Left ventricle myocardium inferior (tissue), 1 donor: ENCODE measurements around the gene THY1. TPM values are rescaled to one million over a fixed set of nuclear protein-coding genes. Genes with fewer than 3 reads are reported as not detected.

Experiments
- DNase-seq: peaks from one replicate; pipeline ENCODE4 v3.0.0-alpha.2; 2020
- H3K27ac ChIP-seq: fragments of 200-600 bp; replicated peaks from 2 replicates; pipeline ENCODE4 v1.8.0; 2021
- H3K27me3 ChIP-seq: fragments of 200-600 bp; 2 replicates; pipeline ENCODE4 v1.8.0; 2021; ENCODE audit warnings: low read depth
- H3K36me3 ChIP-seq: fragments of 200-600 bp; 2 replicates; pipeline ENCODE4 v1.8.0; 2021
- H3K4me1 ChIP-seq: fragments of 200-600 bp; 2 replicates; pipeline ENCODE4 v1.8.0; 2021
- H3K4me3 ChIP-seq: fragments of 200-600 bp; 2 replicates; pipeline ENCODE4 v1.8.0; 2021; ENCODE audit warnings: mild to moderate bottlenecking, moderate library complexity
- H3K9me3 ChIP-seq: fragments of 200-600 bp; replicated peaks from 2 replicates; pipeline ENCODE4 v1.8.0; 2021
- intact Hi-C: fragments of 100-400 bp; cut with micrococcal nuclease; formaldehyde crosslinking; loops from one replicate; pipeline ENCODE4 v1.11.0; 2022
- total RNA-seq: library from RNA; stranded (reverse); fragmentation: NEBNext Ultra II Directional; extraction: Animal tissue kit (Norgen Biotek cat#: 25700); gene quantifications from one replicate; pipeline ENCODE4 v1.2.1, GENCODE V29; 2021
- TF ChIP-seq, protein P1 (sequence below): fragments of 200-600 bp; IDR thresholded peaks from 2 replicates; pipeline ENCODE4 v1.8.0; 2021; ENCODE audit warnings: antibody characterized with exemption, mild to moderate bottlenecking, borderline replicate concordance
- donor health status: DM: no; HTN: yes; CAD: no; lungs with severe emphysema.

THY1 gene
- total RNA-seq, 1 donor from 2014 or later = 0.91 TPM

DNA sequence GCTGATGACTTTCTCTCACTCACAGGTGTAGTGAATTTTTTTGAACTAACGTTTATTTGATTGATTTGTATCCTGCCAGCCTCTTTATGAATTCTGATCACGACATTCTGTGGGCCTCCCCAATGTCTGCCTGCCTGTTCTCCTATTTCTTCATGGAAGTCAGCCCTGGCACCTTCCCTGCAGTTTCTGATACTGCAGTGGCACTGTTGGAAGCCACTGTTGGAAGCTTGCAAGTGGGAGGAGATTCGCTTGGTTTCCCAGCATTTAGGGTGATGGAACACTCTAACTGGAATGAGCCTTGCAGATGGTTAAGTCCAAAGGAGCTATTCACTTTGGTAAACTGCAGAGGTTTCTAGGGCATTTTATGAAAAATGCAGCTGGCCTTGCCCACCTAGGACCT lies 1.3 kb upstream of the THY1 start:
- intact Hi-C loops = no loop called here
- peaks cover 5% of the 10 kb centered on the region for H3K9me3 ChIP-seq

DNA sequence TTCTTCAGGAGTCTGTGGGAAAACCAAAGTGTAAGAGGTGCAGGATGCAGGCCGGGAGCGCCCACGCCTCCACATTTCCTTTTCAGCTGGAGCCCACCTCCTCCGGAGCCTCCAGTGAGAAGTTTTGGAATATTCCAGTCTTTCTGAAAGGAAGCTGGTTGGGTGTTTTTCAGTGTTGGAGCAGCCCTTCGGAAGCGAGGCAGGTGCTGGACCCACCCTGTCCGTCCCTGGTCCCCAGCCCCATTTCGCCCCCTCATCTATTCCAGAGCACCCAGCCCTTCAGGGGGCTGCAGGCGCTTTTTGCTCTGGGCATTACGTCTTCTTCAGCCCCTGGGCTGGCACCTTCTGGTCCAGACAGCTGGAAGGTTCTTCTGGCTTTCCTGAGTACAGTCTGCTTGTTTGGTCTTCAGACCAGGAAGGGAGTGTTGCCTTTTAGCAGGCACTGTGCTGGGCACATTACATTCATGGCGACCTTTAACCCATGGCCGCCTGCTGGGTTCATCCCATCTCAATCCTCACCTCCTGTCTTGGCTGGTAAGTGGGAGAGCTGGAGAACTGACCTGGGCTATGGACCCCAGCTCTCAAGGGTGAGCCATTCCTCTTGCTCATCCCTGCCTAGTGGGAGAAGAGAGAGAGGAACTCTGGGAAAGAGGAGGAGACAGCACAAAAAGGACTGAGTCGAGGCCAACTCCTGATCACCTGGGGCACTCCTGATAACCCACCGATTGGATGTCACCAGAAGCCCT lies 710 bp upstream of the THY1 start:
- TF ChIP-seq, protein P1, sequence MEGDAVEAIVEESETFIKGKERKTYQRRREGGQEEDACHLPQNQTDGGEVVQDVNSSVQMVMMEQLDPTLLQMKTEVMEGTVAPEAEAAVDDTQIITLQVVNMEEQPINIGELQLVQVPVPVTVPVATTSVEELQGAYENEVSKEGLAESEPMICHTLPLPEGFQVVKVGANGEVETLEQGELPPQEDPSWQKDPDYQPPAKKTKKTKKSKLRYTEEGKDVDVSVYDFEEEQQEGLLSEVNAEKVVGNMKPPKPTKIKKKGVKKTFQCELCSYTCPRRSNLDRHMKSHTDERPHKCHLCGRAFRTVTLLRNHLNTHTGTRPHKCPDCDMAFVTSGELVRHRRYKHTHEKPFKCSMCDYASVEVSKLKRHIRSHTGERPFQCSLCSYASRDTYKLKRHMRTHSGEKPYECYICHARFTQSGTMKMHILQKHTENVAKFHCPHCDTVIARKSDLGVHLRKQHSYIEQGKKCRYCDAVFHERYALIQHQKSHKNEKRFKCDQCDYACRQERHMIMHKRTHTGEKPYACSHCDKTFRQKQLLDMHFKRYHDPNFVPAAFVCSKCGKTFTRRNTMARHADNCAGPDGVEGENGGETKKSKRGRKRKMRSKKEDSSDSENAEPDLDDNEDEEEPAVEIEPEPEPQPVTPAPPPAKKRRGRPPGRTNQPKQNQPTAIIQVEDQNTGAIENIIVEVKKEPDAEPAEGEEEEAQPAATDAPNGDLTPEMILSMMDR = no peak
- peaks cover 25% of the 10 kb centered on the region for H3K4me1 ChIP-seq
- DNase-seq = no peak
- peaks cover 79% of the 10 kb centered on the region for H3K27me3 ChIP-seq
- intact Hi-C loops = no loop called here
- no peaks in the 10 kb centered on the region for H3K36me3 ChIP-seq
- H3K4me3 ChIP-seq = peak overlapping the region; percentile 62
- H3K27ac ChIP-seq = no peak overlapping the region
- no peaks in the 10 kb centered on the region for H3K9me3 ChIP-seq

More for the DNA sequence above, 1.3 kb upstream of the THY1 start:
- no peak overlapping the region for H3K27ac ChIP-seq
- TF ChIP-seq, protein P1 = no peak
- no peak overlapping the region for H3K4me3 ChIP-seq
- no peaks in the 10 kb centered on the region for H3K36me3 ChIP-seq
- peaks cover 79% of the 10 kb centered on the region for H3K27me3 ChIP-seq
- DNase-seq = no peak
- peaks cover 25% of the 10 kb centered on the region for H3K4me1 ChIP-seq

DNA sequence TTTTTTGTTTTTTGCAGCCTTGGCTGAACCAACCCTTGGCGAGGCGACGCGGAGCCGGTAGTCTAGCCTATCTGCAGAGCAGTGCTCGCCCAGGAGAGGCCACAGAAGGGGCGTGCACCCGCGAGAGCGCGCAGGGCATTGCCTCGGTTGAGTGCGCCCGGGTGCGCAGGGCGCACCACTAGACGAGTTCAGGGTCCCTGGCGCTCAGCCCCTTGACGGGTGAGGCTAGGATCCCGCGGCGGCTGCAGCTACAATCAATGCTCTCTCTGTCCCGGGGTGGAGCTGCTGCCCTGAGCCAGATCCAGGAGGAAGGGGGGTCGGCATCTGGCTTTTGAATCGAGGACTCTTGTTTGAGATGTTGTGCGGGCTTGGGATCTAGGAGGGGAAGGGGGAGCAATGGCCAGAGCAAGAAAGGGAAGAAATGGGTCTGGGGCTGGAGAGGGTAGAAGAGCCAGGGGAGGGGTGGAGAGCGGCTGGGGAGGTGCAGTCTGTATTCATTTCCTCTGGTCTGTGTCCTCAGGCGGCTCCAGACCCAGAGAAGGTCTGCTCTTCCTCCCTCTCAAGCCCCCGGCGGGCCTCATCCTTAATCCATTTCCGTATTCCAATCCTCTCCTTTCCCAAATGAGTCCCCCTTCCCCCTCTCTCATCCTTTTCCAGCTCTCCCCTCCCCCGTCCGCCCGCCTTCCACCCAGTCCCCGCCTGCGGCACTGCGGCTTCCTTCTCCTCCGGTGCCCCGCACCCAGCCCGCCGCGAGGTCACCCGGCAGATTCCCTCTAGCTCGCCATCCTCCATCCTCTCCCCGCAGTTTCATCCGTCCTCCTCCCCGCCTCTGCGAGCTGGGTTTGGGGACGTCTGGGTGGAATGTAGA lies 797 bp downstream of the THY1 start:
- H3K27ac ChIP-seq = no peak overlapping the region
- TF ChIP-seq, protein P1 = no peak
- no peaks in the 10 kb centered on the region for H3K9me3 ChIP-seq
- peak overlapping the region; percentile 62 for H3K4me3 ChIP-seq
- H3K4me1 ChIP-seq = peaks cover 25% of the 10 kb centered on the region
- H3K27me3 ChIP-seq = peaks cover 82% of the 10 kb centered on the region
- DNase-seq = no peak
- no peaks in the 10 kb centered on the region for H3K36me3 ChIP-seq
- intact Hi-C loops = no loop called here

DNA sequence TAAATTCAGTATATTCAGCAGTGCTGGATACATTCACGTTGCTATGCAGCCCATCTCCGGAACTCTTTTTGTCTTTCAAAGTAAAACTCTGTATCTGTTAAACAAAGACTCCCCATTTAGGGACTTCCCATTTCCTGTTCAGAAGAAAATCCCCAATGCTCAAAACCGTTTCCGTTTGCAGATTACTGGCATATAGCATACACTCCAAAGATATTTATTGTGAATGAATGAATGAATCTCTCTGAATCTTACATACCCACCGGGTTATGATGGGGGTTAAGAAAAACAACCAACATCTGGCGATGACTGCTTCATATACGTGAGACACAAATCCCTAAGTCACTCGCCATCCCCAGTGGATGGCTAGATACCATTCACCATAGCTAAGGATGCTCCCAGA lies 1.6 kb downstream of the THY1 start:
- no peak for DNase-seq
- no peaks in the 10 kb centered on the region for H3K9me3 ChIP-seq
- TF ChIP-seq, protein P1 = no peak
- intact Hi-C loops = no loop called here
- no peak overlapping the region for H3K27ac ChIP-seq
- H3K36me3 ChIP-seq = no peaks in the 10 kb centered on the region
- H3K4me3 ChIP-seq = peak overlapping the region; percentile 62
- H3K27me3 ChIP-seq = peaks cover 86% of the 10 kb centered on the region
- H3K4me1 ChIP-seq = peaks cover 25% of the 10 kb centered on the region

DNA sequence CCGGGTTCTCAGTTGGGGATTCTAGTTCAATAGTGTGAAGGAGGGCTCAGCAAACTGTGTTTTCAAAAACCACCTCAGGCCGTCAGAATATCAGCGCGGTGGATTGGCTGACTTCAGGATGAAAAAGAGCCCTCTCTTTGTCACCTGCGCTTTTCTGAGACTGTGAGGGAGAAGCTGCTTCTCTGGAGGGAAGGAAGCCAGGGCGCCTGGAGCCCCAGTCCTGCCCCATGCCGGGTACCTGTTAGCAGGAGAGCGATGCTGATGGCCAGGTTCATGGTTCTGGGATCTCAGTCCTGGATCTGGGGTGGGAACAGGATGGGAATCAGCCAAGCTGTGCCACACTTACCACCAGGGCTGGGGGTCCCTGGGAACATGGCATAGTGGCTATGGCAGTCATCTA lies 2.3 kb downstream of the THY1 start:
- TF ChIP-seq, protein P1 = no peak
- intact Hi-C loops = no loop called here
- Histone ChIP-seq H3K4me3 (no peak overlapping the region), H3K27ac (no peak overlapping the region), H3K36me3 (no peaks in the 10 kb centered on the region), H3K27me3 (peaks cover 82% of the 10 kb centered on the region), H3K9me3 (no peaks in the 10 kb centered on the region), H3K4me1 (peaks cover 25% of the 10 kb centered on the region)
- no peak for DNase-seq
